Erythroblast (primary cell): Measurements from ENCODE around the gene BLM.

ENCODE experiments used
- GATA1 ChIP-seq: IDR thresholded peaks from 2 replicates; pipeline ENCODE4 v1.6.1; 2011; ENCODE audit warnings: low read depth, mild to moderate bottlenecking, control low read depth, low read length, moderate library complexity
- POLR2A ChIP-seq: IDR thresholded peaks from 2 replicates; pipeline ENCODE4 v1.6.1; 2011; ENCODE audit warnings: mild to moderate bottlenecking, low read length

GRCh38 chr15:90790561-90790960 lies 73.4 kb downstream of the BLM start:
- TF ChIP-seq POLR2A (no peak), GATA1 (no peak)
